Fibroblast of upper back skin (primary cell): Measurements from ENCODE around the gene NAGLU.
"Not testable (repeated sequence)": the region's sequence is repeated elsewhere in the genome, so short reads cannot be mapped to it uniquely, and the experiment has no call there.

Source experiments
- DNase-seq: peaks from one replicate; pipeline ENCODE4 v3.0.0-alpha.2; 2013

The NAGLU gene

DNA sequence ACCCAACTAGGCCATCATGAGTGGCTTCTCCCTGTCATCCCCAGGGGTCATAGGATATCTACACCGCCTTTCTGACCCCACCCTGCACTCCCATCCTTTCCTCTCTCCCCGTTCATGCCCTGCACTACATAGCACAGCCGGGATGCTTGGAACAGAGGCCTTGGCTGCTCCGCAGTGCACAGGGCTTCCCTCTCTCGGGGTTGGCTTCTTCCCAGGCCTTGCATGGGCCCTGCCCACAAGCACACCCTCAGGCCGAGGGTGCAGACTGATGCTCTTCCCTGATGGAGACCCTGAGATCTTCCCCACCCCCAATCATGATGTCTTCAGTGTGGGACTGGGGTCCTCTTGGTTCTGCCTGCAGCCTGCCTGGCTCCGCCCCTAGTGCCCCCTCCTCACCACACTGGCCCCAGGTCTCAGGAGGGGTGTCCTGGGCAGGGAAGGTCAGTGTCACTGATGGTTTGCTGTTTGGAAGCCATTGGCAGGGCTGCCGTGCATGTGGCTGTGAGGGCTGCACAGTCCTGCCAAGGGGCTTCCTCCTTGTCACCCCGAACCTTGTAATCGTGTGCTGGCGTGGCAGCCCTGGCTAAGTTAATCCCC is 14.3 kb upstream of the NAGLU start:
- peak; percentile 17 for DNase-seq

DNA sequence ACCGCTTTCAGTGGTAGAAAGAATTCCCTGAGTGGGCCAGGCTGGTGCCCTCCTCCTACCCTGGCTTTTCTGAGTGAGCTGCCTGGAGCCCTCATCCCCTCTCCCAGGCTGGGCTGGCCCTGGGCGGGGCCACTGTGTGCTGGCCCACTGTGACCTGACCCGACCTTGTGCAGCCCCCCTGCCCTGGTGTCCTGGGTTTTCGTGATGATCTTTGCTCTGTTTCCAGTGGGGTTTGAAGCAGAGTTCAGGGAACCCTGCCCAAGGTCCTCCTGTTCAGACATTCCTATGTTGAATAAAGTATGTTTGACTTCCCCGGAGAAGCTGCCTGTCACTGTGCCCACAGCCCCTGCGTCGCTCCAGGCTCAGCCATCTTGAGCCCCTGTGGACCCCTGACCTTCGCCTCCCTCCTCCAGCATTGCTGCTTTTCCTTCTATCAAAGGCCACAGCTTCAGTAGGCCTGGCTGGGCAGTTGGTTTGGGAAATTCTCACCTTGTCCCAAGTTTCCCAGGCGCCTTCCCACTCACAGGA is 13.7 kb upstream of the NAGLU start:
- DNase-seq = no peak

DNA sequence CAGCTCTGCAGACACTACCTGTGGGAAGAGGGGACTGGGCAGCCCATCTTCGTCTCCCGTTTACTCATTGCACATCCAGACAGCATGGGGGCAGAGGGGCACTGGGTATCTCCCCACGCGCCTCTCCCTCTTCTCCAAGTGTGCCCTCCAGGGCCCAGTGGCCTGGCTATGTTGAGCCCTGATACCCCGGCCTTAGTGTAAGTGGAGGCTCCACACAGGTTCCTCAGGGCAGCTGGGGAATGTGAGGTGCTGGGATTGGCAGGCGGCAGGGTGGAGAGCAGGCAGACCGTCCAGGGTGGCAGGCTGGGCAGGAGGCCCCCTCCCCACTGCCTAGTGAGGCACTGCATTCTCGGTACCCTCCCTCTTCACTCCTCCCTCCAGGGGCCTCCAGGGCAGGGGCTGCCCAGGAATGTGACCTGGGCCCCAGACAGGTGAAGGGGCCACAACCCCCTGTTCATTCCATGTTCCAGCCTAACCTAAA is 13.2 kb upstream of the NAGLU start:
- DNase-seq = no peak

GRCh38 chr17:42525221-42525620 is 10.8 kb upstream of the NAGLU start:
- peak; percentile 96 for DNase-seq

GRCh38 chr17:42526031-42526444 is 10.0 kb upstream of the NAGLU start:
- peak; percentile 86 for DNase-seq

DNA sequence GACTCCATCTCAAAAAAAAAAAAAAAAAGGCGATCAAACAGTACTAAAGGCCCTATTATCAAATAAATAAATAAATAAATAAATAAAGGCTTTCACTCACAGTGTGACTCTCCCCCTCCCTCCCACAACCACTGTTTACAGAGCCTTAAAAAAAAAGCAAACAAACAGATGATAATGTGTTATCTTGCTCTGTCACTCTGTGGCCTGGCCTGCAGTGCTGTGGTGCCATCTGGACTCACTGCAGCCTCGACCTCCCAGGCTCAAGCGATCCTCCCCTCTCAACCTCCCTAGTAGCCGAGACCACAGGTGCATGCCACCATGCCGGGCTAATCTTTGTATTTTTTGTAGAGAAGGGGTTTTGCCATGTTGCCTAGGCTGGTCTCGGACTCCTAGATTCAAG is 8.1 kb upstream of the NAGLU start:
- DNase-seq = no peak

- no peak for DNase-seq
Measured at GRCh38 chr17:42529061-42529460, 7.0 kb upstream of the NAGLU start.

GRCh38 chr17:42530952-42531454 is 5.0 kb upstream of the NAGLU start:
- no peak for DNase-seq

DNA sequence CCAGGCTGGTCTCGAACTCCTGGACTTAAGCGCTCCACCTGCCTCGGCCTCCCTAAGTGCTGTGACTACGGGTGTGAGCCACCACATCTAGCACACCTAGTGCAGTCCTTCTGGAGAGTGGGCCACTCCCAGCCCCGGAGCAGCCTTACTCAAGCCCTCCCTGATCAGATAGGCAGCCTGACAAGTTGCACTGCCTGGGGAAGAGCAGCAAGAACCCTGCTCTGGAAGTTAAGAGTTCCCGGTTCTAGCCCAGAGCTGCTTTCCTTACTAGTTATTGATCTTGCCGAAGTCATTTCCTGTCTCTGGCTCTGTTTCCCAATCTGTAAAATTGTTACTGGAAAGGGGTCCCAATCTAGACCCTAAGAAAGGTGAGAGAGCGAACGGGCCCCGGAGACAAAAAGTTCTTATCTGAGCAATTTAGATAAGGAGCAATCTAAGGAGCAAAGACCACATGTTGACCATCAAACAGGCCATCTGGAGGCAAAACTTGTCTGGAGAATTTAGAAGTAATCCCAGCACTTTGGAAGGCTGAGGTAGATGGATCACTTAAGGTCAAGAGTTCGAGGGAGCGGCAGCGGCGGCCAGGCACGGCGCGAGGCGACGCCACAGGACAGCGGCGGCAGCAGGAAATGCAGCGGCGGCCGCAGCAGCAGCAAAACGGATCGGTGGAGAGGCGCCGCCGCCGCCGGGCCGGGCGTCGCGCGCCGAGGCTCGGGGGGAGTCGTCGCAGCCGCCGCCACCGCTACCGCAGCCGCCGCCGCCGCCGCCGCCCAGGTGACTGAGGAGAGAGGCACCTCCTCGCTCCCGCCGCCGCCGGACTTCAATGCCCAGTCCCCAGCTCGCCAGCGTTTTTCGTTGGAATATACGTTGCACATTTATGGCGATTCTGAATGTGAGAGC is 4.3 kb upstream of the NAGLU start:
- DNase-seq = no peak

DNA sequence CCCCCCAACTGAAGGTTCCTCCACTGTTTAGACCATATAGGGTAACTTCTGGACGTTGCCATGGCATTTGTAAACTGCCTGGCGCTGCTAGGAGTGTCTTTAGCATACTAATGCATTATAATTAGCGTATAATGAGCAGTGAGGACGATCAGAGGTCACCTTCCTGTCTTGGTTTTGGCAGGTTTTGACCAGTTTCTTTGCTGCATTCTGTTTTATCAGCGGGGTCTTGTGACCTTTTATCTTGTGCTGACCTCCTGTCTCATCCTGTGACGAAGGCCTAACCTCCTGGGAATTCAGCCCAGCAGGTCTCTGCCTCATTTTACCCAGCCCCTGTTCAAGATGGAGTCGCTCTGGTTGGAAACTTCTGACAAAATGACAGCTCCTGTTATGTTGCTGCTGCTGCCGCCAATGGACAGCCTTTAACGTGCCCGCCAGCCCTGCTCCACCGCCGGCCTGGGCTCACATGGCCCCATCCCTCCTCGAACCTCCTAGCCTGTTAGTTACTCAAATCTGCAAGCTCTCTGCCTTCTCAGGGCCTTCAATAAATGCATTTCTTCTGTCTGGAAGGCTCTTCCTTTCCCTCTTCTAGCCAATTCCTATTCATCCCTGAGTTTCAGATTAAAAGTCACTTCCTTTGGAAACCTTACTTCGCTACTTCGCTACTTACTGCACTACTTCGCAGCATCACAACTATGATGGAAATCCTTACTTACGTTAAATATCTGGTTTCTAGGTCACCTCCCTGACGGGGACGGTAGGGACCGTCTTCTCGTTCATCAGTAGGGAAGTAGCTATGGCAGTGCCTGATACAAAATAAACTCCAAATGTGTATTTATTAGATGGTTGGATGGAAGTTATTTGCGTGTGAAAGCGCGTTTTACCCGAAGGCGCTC is 640 bp upstream of the NAGLU start:
- no peak for DNase-seq

- DNase-seq = peak; percentile 74
Measured at GRCh38 chr17:42536372-42537155, 523 bp downstream of the NAGLU start.

DNA sequence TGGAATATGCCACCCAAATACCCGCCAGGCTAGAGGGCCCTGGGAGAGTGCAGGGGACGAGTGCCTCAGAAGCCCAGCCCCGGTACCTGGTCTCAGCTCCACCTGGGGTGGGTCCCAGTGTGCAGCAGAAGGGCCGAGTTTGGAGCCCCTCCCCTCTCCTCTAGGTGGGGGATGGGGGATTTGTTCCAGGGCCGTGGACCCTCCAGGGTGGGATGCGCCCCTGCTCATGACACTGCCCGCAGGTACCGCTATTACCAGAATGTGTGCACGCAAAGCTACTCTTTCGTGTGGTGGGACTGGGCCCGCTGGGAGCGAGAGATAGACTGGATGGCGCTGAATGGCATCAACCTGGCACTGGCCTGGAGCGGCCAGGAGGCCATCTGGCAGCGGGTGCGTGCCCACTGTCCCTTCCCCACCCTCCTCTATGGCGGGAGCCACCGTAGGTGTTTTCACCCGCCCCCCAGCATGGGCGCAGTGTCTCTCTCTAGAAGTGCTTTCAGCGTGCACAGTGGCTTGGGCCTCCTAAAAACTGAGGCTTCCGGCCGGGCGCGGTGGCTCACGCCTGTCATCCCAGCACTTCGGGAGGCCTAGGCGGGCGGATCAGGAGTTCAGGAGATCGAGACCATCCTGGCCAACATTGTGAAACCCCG is 1.2 kb downstream of the NAGLU start:
- no peak for DNase-seq

- DNase-seq = no peak
Measured at GRCh38 chr17:42537826-42538451, 1.9 kb downstream of the NAGLU start.

DNA sequence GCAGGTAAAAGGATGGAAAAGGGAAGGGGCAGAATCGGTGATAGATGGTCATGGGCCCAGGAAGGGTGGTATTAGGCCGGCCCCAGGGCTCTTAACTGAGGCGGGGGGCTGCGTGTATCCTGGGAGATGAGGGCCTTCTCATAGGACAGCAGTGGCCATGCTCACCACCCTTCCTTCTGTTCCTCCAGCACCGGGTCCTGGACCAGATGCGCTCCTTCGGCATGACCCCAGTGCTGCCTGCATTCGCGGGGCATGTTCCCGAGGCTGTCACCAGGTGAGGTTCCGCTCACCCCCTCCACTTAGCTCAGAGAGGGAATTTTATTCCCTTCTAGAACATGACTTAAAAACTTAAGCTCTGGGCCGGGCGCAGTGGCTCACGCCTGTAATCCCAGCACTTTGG is 2.4 kb downstream of the NAGLU start:
- no peak for DNase-seq

DNA sequence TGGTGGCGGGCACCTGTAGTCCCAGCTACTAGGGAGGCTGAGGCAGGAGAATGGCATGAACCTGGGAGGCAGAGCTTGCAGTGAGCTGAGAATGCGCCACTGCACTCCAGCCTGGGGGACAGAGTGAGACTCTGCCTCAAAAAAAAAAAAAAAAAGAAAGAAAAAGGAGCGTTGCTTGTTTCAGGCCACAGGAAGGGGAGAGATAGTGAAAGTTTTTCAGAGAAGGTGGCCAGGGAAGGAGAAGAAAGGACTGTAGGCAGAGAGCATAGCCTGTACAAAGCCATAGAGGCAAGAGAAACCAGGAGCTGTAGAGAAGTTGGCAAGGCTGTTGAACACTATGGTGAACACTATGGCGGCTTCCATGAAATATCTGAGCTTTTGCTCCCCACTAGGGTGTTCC is 4.5 kb downstream of the NAGLU start:
- not testable (repeated sequence) for DNase-seq

GRCh38 chr17:42541041-42541833 is 5.2 kb downstream of the NAGLU start:
- DNase-seq = no peak

DNA sequence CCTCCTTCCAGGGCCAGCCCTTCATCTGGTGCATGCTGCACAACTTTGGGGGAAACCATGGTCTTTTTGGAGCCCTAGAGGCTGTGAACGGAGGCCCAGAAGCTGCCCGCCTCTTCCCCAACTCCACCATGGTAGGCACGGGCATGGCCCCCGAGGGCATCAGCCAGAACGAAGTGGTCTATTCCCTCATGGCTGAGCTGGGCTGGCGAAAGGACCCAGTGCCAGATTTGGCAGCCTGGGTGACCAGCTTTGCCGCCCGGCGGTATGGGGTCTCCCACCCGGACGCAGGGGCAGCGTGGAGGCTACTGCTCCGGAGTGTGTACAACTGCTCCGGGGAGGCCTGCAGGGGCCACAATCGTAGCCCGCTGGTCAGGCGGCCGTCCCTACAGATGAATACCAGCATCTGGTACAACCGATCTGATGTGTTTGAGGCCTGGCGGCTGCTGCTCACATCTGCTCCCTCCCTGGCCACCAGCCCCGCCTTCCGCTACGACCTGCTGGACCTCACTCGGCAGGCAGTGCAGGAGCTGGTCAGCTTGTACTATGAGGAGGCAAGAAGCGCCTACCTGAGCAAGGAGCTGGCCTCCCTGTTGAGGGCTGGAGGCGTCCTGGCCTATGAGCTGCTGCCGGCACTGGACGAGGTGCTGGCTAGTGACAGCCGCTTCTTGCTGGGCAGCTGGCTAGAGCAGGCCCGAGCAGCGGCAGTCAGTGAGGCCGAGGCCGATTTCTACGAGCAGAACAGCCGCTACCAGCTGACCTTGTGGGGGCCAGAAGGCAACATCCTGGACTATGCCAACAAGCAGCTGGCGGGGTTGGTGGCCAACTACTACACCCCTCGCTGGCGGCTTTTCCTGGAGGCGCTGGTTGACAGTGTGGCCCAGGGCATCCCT is 7.4 kb downstream of the NAGLU start:
- DNase-seq = no peak

DNA sequence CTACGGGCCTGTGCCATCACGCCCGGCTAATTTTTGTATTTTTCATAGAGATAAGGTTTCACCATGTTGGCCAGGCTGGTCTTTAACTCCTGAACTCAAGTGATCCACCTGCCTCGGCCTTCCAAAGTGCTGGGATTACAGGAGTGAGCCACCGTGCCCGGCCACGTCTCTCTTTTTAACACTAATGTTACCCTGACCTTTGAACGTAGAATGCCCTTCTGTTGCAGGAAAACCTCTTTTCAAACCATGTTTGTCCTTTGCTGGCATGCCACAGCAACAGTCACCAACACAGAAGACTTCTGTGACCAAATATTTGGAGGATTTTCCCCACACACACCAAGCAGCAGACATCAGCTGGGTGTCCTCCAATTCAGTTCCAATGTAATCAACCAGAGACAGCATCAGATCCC is 8.8 kb downstream of the NAGLU start:
- DNase-seq = no peak
